Measurements from ENCODE around the gene XDH. TPM values are rescaled to one million over a fixed set of nuclear protein-coding genes. Genes with fewer than 3 reads are reported as not detected.

Gene XDH
- total and polyA plus RNA-seq, 2 experiments from 2014 or later, result 1.8 to 2.4 TPM

DNA sequence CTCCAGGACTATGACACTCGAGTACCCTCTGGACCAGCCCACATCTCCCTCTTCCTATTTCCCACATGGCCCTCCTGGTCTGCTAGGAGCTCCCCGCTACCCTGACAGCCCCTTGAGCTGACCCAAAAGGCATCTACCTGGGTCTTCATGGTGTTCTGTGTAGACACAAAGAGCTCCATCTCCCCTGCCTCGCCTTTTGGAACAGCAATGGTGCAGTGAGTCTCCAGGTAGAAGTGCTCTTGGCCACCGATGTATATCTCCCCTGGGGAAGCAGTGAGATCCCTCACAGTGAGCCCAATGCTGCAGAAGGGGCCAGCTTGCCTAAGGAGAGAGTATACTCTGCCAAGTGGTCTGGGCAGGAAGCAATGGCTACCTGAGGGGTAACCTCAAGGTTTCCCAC, 47.8 kb downstream of the XDH start:
- no peak for DNase-seq
- no peak overlapping the region for H3K27ac ChIP-seq
- no peaks in the 10 kb centered on the region for H3K9me3 ChIP-seq (ENCODE audit: low read depth)
- no peaks in the 10 kb centered on the region for H3K9me2 ChIP-seq (ENCODE audit: insufficient read depth)
- no peaks in the 10 kb centered on the region for H3K36me3 ChIP-seq (ENCODE audit: low read depth)
- H4K20me1 ChIP-seq (ENCODE audit: insufficient read depth), result no peaks in the 10 kb centered on the region
- no peak overlapping the region for H3K9ac ChIP-seq
- TF ChIP-seq EZH2phosphoT487 (IDR thresholded peaks at IDR 0.05; ENCODE audit: insufficient read depth, low read depth) (no peak), EZH2 (IDR thresholded peaks at IDR 0.05; ENCODE audit: insufficient read depth, poor library complexity, severe bottlenecking) (no peak)
- H3K4me3 ChIP-seq, result no peak overlapping the region
- no peaks in the 10 kb centered on the region for H3K4me1 ChIP-seq (ENCODE audit: insufficient read depth)
- in situ Hi-C loops (cut with MboI), result no loop called here
- WGBS, 2 experiments (ENCODE audit: low coverage in 1 of 2, low lambda C conversion rate in 2 of 2, missing lambda C conversion rate in 2 of 2), result 78 to 81% methylated on average over 4 of the region's 4 CpGs
- H2AFZ ChIP-seq, result no peak overlapping the region
- H3F3A ChIP-seq (ENCODE audit: insufficient read depth), result no peaks in the 10 kb centered on the region
- H3K27me3 ChIP-seq (replicated peaks; ENCODE audit: insufficient read depth), result no peaks in the 10 kb centered on the region
- H3K79me2 ChIP-seq (ENCODE audit: insufficient read depth), result no peaks in the 10 kb centered on the region
- no peak overlapping the region for H3K4me2 ChIP-seq (ENCODE audit: unreplicated experiment)

DNA sequence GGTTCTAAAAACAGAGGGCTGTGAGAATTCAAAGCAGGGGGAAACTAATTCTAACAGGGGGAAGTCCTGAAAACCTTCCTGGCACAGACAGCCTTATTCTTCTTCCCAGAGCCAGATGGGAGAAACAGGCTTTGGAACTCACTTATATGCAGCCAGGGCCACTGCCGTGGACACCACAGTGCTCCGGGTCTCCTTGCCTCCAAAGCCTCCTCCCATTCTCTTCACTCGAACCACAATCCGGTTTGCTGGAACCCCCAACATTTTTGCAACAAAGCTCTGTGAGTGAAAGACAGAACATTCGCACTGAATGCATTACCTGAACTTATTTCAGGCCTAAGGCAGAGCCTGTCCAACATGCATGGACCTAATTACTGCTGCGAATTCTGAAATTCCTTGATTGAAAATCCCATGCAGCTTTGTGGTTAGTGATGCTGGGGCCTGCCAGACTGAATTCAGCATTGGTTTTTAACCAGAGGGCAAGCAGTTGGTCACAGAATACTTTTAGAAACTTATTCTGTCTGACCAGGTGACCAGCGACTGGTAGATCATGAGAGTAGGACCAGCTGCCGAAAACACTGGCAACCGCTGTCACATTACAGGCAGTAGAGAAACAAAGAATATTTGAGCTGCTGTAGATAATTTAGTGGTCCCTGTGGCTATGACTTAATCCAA, 48.6 kb downstream of the XDH start:
- H3K27me3 ChIP-seq (replicated peaks; ENCODE audit: insufficient read depth), result no peaks in the 10 kb centered on the region
- no peaks in the 10 kb centered on the region for H3K36me3 ChIP-seq (ENCODE audit: low read depth)
- no peak overlapping the region for H3K4me2 ChIP-seq (ENCODE audit: unreplicated experiment)
- no peak overlapping the region for H3K27ac ChIP-seq
- WGBS, 2 experiments (ENCODE audit: low coverage in 1 of 2, low lambda C conversion rate in 2 of 2, missing lambda C conversion rate in 2 of 2), result 95% methylated on average over 9 of the region's 9 CpGs
- no peak for DNase-seq
- no peaks in the 10 kb centered on the region for H3K79me2 ChIP-seq (ENCODE audit: insufficient read depth)
- no peak overlapping the region for H2AFZ ChIP-seq
- no peaks in the 10 kb centered on the region for H3K9me3 ChIP-seq (ENCODE audit: low read depth)
- no peaks in the 10 kb centered on the region for H4K20me1 ChIP-seq (ENCODE audit: insufficient read depth)
- H3K4me3 ChIP-seq, result no peak overlapping the region
- in situ Hi-C loops (cut with MboI), result no loop called here
- no peaks in the 10 kb centered on the region for H3K9me2 ChIP-seq (ENCODE audit: insufficient read depth)
- H3K9ac ChIP-seq, result no peak overlapping the region
- H3F3A ChIP-seq (ENCODE audit: insufficient read depth), result no peaks in the 10 kb centered on the region
- TF ChIP-seq EZH2 (IDR thresholded peaks at IDR 0.05; ENCODE audit: insufficient read depth, poor library complexity, severe bottlenecking) (no peak), EZH2phosphoT487 (IDR thresholded peaks at IDR 0.05; ENCODE audit: insufficient read depth, low read depth) (no peak)
- no peaks in the 10 kb centered on the region for H3K4me1 ChIP-seq (ENCODE audit: insufficient read depth)

DNA sequence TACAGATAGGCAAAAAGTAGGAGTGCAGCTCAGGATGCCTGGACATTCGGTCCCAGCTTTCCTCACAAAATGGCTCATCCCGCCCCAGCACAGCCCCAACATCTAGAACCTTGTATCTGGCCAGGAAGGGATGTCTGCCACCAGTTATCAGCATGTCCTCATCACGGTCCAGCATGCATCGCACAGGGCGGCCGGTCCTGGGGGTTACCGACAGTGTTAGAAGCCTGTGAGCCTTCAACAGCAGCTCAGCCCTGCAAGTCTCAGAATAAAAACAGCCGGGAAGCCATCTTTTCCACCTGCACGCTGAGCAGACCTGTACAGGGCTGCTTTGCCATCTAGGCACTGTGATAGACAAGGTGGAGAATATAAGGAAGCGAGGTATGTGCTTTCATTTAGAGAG, 49.2 kb downstream of the XDH start:
- Histone ChIP-seq H3F3A (ENCODE audit: insufficient read depth) (no peaks in the 10 kb centered on the region), H3K36me3 (ENCODE audit: low read depth) (no peaks in the 10 kb centered on the region), H3K27me3 (replicated peaks; ENCODE audit: insufficient read depth) (no peaks in the 10 kb centered on the region), H3K4me2 (ENCODE audit: unreplicated experiment) (no peak overlapping the region), H3K4me1 (ENCODE audit: insufficient read depth) (no peaks in the 10 kb centered on the region), H3K9ac (no peak overlapping the region), H3K4me3 (no peak overlapping the region), H3K27ac (no peak overlapping the region), H2AFZ (no peak overlapping the region), H3K9me2 (ENCODE audit: insufficient read depth) (no peaks in the 10 kb centered on the region), H3K79me2 (ENCODE audit: insufficient read depth) (no peaks in the 10 kb centered on the region), H4K20me1 (ENCODE audit: insufficient read depth) (no peaks in the 10 kb centered on the region), H3K9me3 (ENCODE audit: low read depth) (no peaks in the 10 kb centered on the region)
- in situ Hi-C loops (cut with MboI), result no loop called here
- 96 to 97% methylated on average over 10 of the region's 10 CpGs for WGBS, 2 experiments (ENCODE audit: low coverage in 1 of 2, low lambda C conversion rate in 2 of 2, missing lambda C conversion rate in 2 of 2)
- TF ChIP-seq EZH2 (IDR thresholded peaks at IDR 0.05; ENCODE audit: insufficient read depth, poor library complexity, severe bottlenecking) (no peak), EZH2phosphoT487 (IDR thresholded peaks at IDR 0.05; ENCODE audit: insufficient read depth, low read depth) (no peak)
- no peak for DNase-seq

DNA sequence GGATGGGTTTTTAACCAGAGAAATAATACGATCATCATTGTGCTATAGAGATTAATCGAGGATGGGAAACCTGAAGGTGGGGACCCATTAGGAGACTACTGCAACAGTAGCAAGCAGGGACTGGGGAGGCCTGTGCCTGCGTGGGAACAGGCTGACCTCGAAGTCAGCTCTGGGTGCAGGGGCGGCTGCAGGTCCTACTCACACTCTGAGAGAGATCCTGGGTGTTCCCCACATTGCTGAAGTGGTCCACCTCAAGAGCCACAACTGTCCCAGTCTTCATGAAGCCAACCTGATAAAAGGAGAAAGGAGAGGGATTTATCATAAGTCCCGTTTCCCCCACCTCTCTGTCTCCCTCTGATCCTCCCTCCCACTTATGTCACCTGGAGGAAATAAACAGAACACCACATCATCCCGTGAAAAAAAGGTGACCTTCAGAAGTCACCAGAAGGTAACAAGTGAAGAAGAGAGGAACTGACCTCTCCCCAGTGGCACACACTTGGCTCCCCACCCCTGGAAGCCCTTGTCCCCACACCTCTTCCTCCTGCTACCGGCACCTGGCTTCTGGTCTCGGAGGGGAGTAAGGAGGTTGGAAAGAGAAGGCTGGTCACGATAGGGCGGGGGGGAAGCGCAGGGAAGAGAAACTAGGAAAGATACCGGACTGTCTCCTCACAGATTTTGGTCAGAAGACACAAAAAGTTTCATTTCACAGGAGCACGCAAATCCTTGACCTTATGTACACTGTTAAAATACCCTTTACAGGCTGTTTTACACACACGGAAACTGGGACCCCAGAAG, 50.4 kb downstream of the XDH start:
- Histone ChIP-seq H3K4me3 (no peak overlapping the region), H4K20me1 (ENCODE audit: insufficient read depth) (no peaks in the 10 kb centered on the region), H3K9me2 (ENCODE audit: insufficient read depth) (no peaks in the 10 kb centered on the region), H3K27me3 (replicated peaks; ENCODE audit: insufficient read depth) (no peaks in the 10 kb centered on the region), H3K4me1 (ENCODE audit: insufficient read depth) (no peaks in the 10 kb centered on the region), H3K4me2 (ENCODE audit: unreplicated experiment) (no peak overlapping the region), H3K27ac (no peak overlapping the region), H2AFZ (no peak overlapping the region), H3K9ac (no peak overlapping the region), H3K9me3 (ENCODE audit: low read depth) (no peaks in the 10 kb centered on the region), H3K36me3 (ENCODE audit: low read depth) (no peaks in the 10 kb centered on the region), H3K79me2 (ENCODE audit: insufficient read depth) (no peaks in the 10 kb centered on the region), H3F3A (ENCODE audit: insufficient read depth) (no peaks in the 10 kb centered on the region)
- 88 to 94% methylated on average over 14 to 15 of the region's 15 CpGs for WGBS, 2 experiments (ENCODE audit: low coverage in 1 of 2, low lambda C conversion rate in 2 of 2, missing lambda C conversion rate in 2 of 2)
- TF ChIP-seq EZH2 (IDR thresholded peaks at IDR 0.05; ENCODE audit: insufficient read depth, poor library complexity, severe bottlenecking) (no peak), EZH2phosphoT487 (IDR thresholded peaks at IDR 0.05; ENCODE audit: insufficient read depth, low read depth) (no peak)
- DNase-seq, result no peak
- in situ Hi-C loops (cut with MboI), result no loop called here

Measured in GM23248 (cell line).